GM21786 (cell line): ENCODE data around the gene TRIM40.
"Not testable (repeated sequence)": the region's sequence is repeated elsewhere in the genome, so short reads cannot be mapped to it uniquely, and the experiment has no call there.

Experiments
- ATAC-seq: cut with Tn5 transposase; IDR thresholded peaks from one replicate; pipeline ENCODE4 v1.9.1; 2021; ENCODE audit not compliant: unreplicated experiment

TRIM40 gene

GRCh38 chr6:30113003-30113759, 22.8 kb upstream of the TRIM40 start, which contains the start of gene TRIM31:
Gene TRIM31, minus strand, starts transcription at chr6:30113090. Its CDS starts 285 bp downstream, at chr6:30112805.
- peak; percentile 55 for ATAC-seq

- no peak for ATAC-seq
Observed at GRCh38 chr6:30113841-30114240, 22.1 kb upstream of the TRIM40 start.

- ATAC-seq: no peak
Observed at GRCh38 chr6:30116724-30117123, 19.2 kb upstream of the TRIM40 start.

- not testable (repeated sequence) for ATAC-seq
Observed at GRCh38 chr6:30118691-30119090, 17.2 kb upstream of the TRIM40 start.

GRCh38 chr6:30121446-30122366, 14.2 kb upstream of the TRIM40 start:
- no peak for ATAC-seq

- ATAC-seq: no peak
Observed at GRCh38 chr6:30122515-30122914, 13.4 kb upstream of the TRIM40 start.

- ATAC-seq: no peak
Observed at GRCh38 chr6:30127238-30128093, 8.5 kb upstream of the TRIM40 start.

GRCh38 chr6:30129265-30130178, 6.4 kb upstream of the TRIM40 start:
- ATAC-seq: no peak

GRCh38 chr6:30130179-30130679, 5.7 kb upstream of the TRIM40 start:
- no peak for ATAC-seq

GRCh38 chr6:30130887-30131862, 4.8 kb upstream of the TRIM40 start:
- ATAC-seq: peak; percentile 72

- no peak for ATAC-seq
Observed at GRCh38 chr6:30131947-30132497, 3.9 kb upstream of the TRIM40 start.

GRCh38 chr6:30135147-30135546, 793 bp upstream of the TRIM40 start:
- no peak for ATAC-seq

GRCh38 chr6:30136570-30137286, 788 bp downstream of the TRIM40 start:
- ATAC-seq: no peak

GRCh38 chr6:30140240-30140639, 4.3 kb downstream of the TRIM40 start:
- not testable (repeated sequence) for ATAC-seq

- ATAC-seq: no peak
Observed at GRCh38 chr6:30142665-30143064, 6.7 kb downstream of the TRIM40 start.

GRCh38 chr6:30143780-30144179, 7.8 kb downstream of the TRIM40 start:
- ATAC-seq: no peak

GRCh38 chr6:30144811-30145210, 8.9 kb downstream of the TRIM40 start:
- ATAC-seq: no peak

- ATAC-seq: no peak
Observed at GRCh38 chr6:30145818-30146217, 9.9 kb downstream of the TRIM40 start.
